ENCODE results near the gene NCKAP5.
"Not testable (repeated sequence)": the region's sequence is repeated elsewhere in the genome, so short reads cannot be mapped to it uniquely, and the experiment has no call there.

The NCKAP5 gene

GRCh38 chr2:133483181-133483580 lies 85.1 kb downstream of the NCKAP5 start:
- Histone ChIP-seq H3K4me3 (ENCODE audit: low read depth, low read length) (no peak overlapping the region), H3K36me3 (no peaks in the 10 kb centered on the region), H3K9me3 (no peaks in the 10 kb centered on the region), H3K27me3 (no peaks in the 10 kb centered on the region), H3K4me1 (no peaks in the 10 kb centered on the region)
- no peak for TF ChIP-seq CTCF (IDR thresholded peaks at IDR 0.05; ENCODE audit: low read depth, low read length)
- no peak for DNase-seq

- Histone ChIP-seq H3K36me3 (no peaks in the 10 kb centered on the region), H3K4me1 (no peaks in the 10 kb centered on the region), H3K27me3 (no peaks in the 10 kb centered on the region), H3K9me3 (no peaks in the 10 kb centered on the region), H3K4me3 (ENCODE audit: low read depth, low read length) (no peak overlapping the region)
- DNase-seq, result no peak
- TF ChIP-seq CTCF (IDR thresholded peaks at IDR 0.05; ENCODE audit: low read depth, low read length), result no peak
These were observed 87.4 kb downstream of the NCKAP5 start for GRCh38 chr2:133480707-133481429.

GRCh38 chr2:133477616-133477990 lies 90.7 kb downstream of the NCKAP5 start:
- Histone ChIP-seq H3K36me3 (no peaks in the 10 kb centered on the region), H3K27me3 (no peaks in the 10 kb centered on the region), H3K4me3 (ENCODE audit: low read depth, low read length) (no peak overlapping the region), H3K9me3 (no peaks in the 10 kb centered on the region), H3K4me1 (no peaks in the 10 kb centered on the region)
- no peak for TF ChIP-seq CTCF (IDR thresholded peaks at IDR 0.05; ENCODE audit: low read depth, low read length)
- no peak for DNase-seq

- no peaks in the 10 kb centered on the region for H3K4me1 ChIP-seq
- no peaks in the 10 kb centered on the region for H3K9me3 ChIP-seq
- H3K4me3 ChIP-seq (ENCODE audit: low read depth, low read length), result no peak overlapping the region
- no peaks in the 10 kb centered on the region for H3K27me3 ChIP-seq
- no peaks in the 10 kb centered on the region for H3K36me3 ChIP-seq
- TF ChIP-seq CTCF (IDR thresholded peaks at IDR 0.05; ENCODE audit: low read depth, low read length), result no peak
- no peak for DNase-seq
These were observed 91.2 kb downstream of the NCKAP5 start for GRCh38 chr2:133476931-133477615.

GRCh38 chr2:133476286-133476685 lies 92.0 kb downstream of the NCKAP5 start:
- no peak for TF ChIP-seq CTCF (IDR thresholded peaks at IDR 0.05; ENCODE audit: low read depth, low read length)
- Histone ChIP-seq H3K27me3 (no peaks in the 10 kb centered on the region), H3K36me3 (no peaks in the 10 kb centered on the region), H3K9me3 (no peaks in the 10 kb centered on the region), H3K4me1 (no peaks in the 10 kb centered on the region), H3K4me3 (ENCODE audit: low read depth, low read length) (no peak overlapping the region)
- no peak for DNase-seq

GRCh38 chr2:133475610-133476009 lies 92.7 kb downstream of the NCKAP5 start:
- DNase-seq, result no peak
- Histone ChIP-seq H3K4me1 (no peaks in the 10 kb centered on the region), H3K27me3 (no peaks in the 10 kb centered on the region), H3K4me3 (ENCODE audit: low read depth, low read length) (no peak overlapping the region), H3K9me3 (no peaks in the 10 kb centered on the region), H3K36me3 (no peaks in the 10 kb centered on the region)
- no peak for TF ChIP-seq CTCF (IDR thresholded peaks at IDR 0.05; ENCODE audit: low read depth, low read length)

GRCh38 chr2:133470446-133470845 lies 97.8 kb downstream of the NCKAP5 start:
- not testable (repeated sequence) for H3K9me3 ChIP-seq; H3K27me3 ChIP-seq; H3K4me1 ChIP-seq; H3K4me3 ChIP-seq (ENCODE audit: low read depth, low read length); H3K36me3 ChIP-seq; DNase-seq

Data from BE2C (cell line).